ENCODE data around the gene ISYNA1. TPM values are rescaled to one million over a fixed set of nuclear protein-coding genes. Genes with fewer than 3 reads are reported as not detected.
"Not testable (repeated sequence)": the region's sequence is repeated elsewhere in the genome, so short reads cannot be mapped to it uniquely, and the experiment has no call there.

Gene ISYNA1
- total RNA-seq, 1 donor from 2014 or later: 153 TPM

- FAIRE-seq; H4K20me1 ChIP-seq (ENCODE audit: insufficient read depth, low read length); H2AFZ ChIP-seq (ENCODE audit: low read depth, low read length); H3K9me3 ChIP-seq (ENCODE audit: insufficient read depth, low read depth, low read length); H3K4me3 ChIP-seq (ENCODE audit: insufficient read depth, low read depth, low read length); H3K4me2 ChIP-seq (ENCODE audit: low read length); H3K27ac ChIP-seq (ENCODE audit: low read depth, low read length); H3K9ac ChIP-seq (ENCODE audit: low read length); DNase-seq (ENCODE audit: low read depth); H3K4me1 ChIP-seq (ENCODE audit: insufficient read depth, low read length); H3K4me3 Mint-ChIP-seq (ENCODE audit: unreplicated experiment); H3K79me2 ChIP-seq (ENCODE audit: insufficient read depth, low read length); H3K4me1 Mint-ChIP-seq (ENCODE audit: low read depth, unreplicated experiment); H3K36me3 ChIP-seq (ENCODE audit: insufficient read depth, low read length); H3K27me3 ChIP-seq (ENCODE audit: insufficient read depth, low read length); H3K36me3 Mint-ChIP-seq (ENCODE audit: low read depth, unreplicated experiment); H3K9me3 Mint-ChIP-seq (ENCODE audit: unreplicated experiment); H3K27ac Mint-ChIP-seq (ENCODE audit: unreplicated experiment): not testable (repeated sequence)
- H3K27me3 Mint-ChIP-seq (ENCODE audit: low read depth, unreplicated experiment): peaks cover 10% of the 10 kb centered on the region
Observed at GRCh38 chr19:18402455-18403248, 35.3 kb downstream of the ISYNA1 start.

GRCh38 chr19:18401580-18402112 lies 36.3 kb downstream of the ISYNA1 start:
- Mint-ChIP-seq H3K27me3 (ENCODE audit: low read depth, unreplicated experiment) (peaks cover 13% of the 10 kb centered on the region), H3K4me3 (ENCODE audit: unreplicated experiment) (no peak overlapping the region), H3K9me3 (ENCODE audit: unreplicated experiment) (no peaks in the 10 kb centered on the region), H3K4me1 (ENCODE audit: low read depth, unreplicated experiment) (peaks cover 2% of the 10 kb centered on the region), H3K36me3 (ENCODE audit: low read depth, unreplicated experiment) (no peaks in the 10 kb centered on the region), H3K27ac (ENCODE audit: unreplicated experiment) (peak overlapping the region; percentile 62)
- Histone ChIP-seq H2AFZ (ENCODE audit: low read depth, low read length) (no peak overlapping the region), H3K9me3 (ENCODE audit: insufficient read depth, low read depth, low read length) (no peaks in the 10 kb centered on the region), H3K79me2 (ENCODE audit: insufficient read depth, low read length) (no peaks in the 10 kb centered on the region), H3K4me1 (ENCODE audit: insufficient read depth, low read length) (no peaks in the 10 kb centered on the region), H3K9ac (ENCODE audit: low read length) (no peak overlapping the region), H3K4me2 (ENCODE audit: low read length) (no peak overlapping the region), H4K20me1 (ENCODE audit: insufficient read depth, low read length) (no peaks in the 10 kb centered on the region), H3K4me3 (ENCODE audit: insufficient read depth, low read depth, low read length) (no peak overlapping the region), H3K27ac (ENCODE audit: low read depth, low read length) (no peak overlapping the region), H3K36me3 (ENCODE audit: insufficient read depth, low read length) (no peaks in the 10 kb centered on the region), H3K27me3 (ENCODE audit: insufficient read depth, low read length) (peaks cover 2% of the 10 kb centered on the region)
- peak; percentile 39 for DNase-seq (ENCODE audit: low read depth)
- TF ChIP-seq CTCF (IDR thresholded peaks at IDR 0.05; ENCODE audit: insufficient read depth, low read depth, low read length) (peak; percentile 26), EZH2 (IDR thresholded peaks at IDR 0.05; ENCODE audit: insufficient read depth, low read length) (no peak)
- no peak for FAIRE-seq

- no peaks in the 10 kb centered on the region for H3K36me3 Mint-ChIP-seq (ENCODE audit: low read depth, unreplicated experiment)
- H3K4me2 ChIP-seq (ENCODE audit: low read length): no peak overlapping the region
- peaks cover 21% of the 10 kb centered on the region for H3K27me3 Mint-ChIP-seq (ENCODE audit: low read depth, unreplicated experiment)
Observed at GRCh38 chr19:18399008-18399407, 38.9 kb downstream of the ISYNA1 start.

More at GRCh38 chr19:18399008-18399407, 38.9 kb downstream of the ISYNA1 start:
- no peak overlapping the region for H3K4me3 Mint-ChIP-seq (ENCODE audit: unreplicated experiment)
- Histone ChIP-seq H3K36me3 (ENCODE audit: insufficient read depth, low read length) (no peaks in the 10 kb centered on the region), H3K4me1 (ENCODE audit: insufficient read depth, low read length) (no peaks in the 10 kb centered on the region), H3K79me2 (ENCODE audit: insufficient read depth, low read length) (no peaks in the 10 kb centered on the region), H3K27me3 (ENCODE audit: insufficient read depth, low read length) (peaks cover 2% of the 10 kb centered on the region), H3K9ac (ENCODE audit: low read length) (no peak overlapping the region), H3K4me3 (ENCODE audit: insufficient read depth, low read depth, low read length) (no peak overlapping the region), H3K9me3 (ENCODE audit: insufficient read depth, low read depth, low read length) (no peaks in the 10 kb centered on the region), H2AFZ (ENCODE audit: low read depth, low read length) (no peak overlapping the region), H4K20me1 (ENCODE audit: insufficient read depth, low read length) (no peaks in the 10 kb centered on the region), H3K27ac (ENCODE audit: low read depth, low read length) (no peak overlapping the region)
- no peaks in the 10 kb centered on the region for H3K9me3 Mint-ChIP-seq (ENCODE audit: unreplicated experiment)
- FAIRE-seq (no peak), DNase-seq (ENCODE audit: low read depth) (peak; percentile 70)
- no peak overlapping the region for H3K27ac Mint-ChIP-seq (ENCODE audit: unreplicated experiment)
- peaks cover 2% of the 10 kb centered on the region for H3K4me1 Mint-ChIP-seq (ENCODE audit: low read depth, unreplicated experiment)
- TF ChIP-seq EZH2 (IDR thresholded peaks at IDR 0.05; ENCODE audit: insufficient read depth, low read length): no peak
- no peak for TF ChIP-seq CTCF (IDR thresholded peaks at IDR 0.05; ENCODE audit: insufficient read depth, low read depth, low read length)

Data from astrocyte (in vitro differentiated cells and primary cell).